HepG2 (cell line): Measurements from ENCODE around the gene TOP2B. TPM values are rescaled to one million over a fixed set of nuclear protein-coding genes. Genes with fewer than 3 reads are reported as not detected.
A peak's percentile ranks its signal among the peaks of the same experiment; 100 is the strongest.

Experiments used
- CBX2 ChIP-seq, 2 experiments: fragments of 200-600 bp in 1 of 2; sonication (generic); formaldehyde crosslinking in 1 of 2; IDR thresholded peaks; 2 replicates each; pipeline versions ENCODE4 v1.7.0 to v1.8.1; 2018 to 2022; ENCODE audit warnings: low read depth in 2 of 2, low read length in 1 of 2, mild to moderate bottlenecking in 1 of 2, missing genetic modification reagents in 1 of 2
- ELF4 ChIP-seq: sonication (generic); formaldehyde crosslinking; IDR thresholded peaks from 2 replicates; pipeline ENCODE4 v1.5.0; 2020; ENCODE audit warnings: missing genetic modification reagents, mild to moderate bottlenecking, moderate library complexity, borderline replicate concordance
- ETS1 ChIP-seq: sonication (generic); formaldehyde crosslinking; IDR thresholded peaks from 2 replicates; pipeline ENCODE4 v1.4.0; 2020; ENCODE audit warnings: missing genetic modification reagents
- JUND ChIP-seq: sonication (generic); formaldehyde crosslinking; IDR thresholded peaks from 2 replicates; pipeline ENCODE4 v1.8.0; 2022; ENCODE audit warnings: mild to moderate bottlenecking, missing genetic modification reagents
- KDM6A ChIP-seq: IDR thresholded peaks from 2 replicates; pipeline ENCODE4 v1.6.1; 2016; ENCODE audit warnings: low read depth
- KLF6 ChIP-seq: IDR thresholded peaks from 2 replicates; pipeline ENCODE4 v1.8.0; 2016; ENCODE audit warnings: missing biosample characterization, missing genetic modification reagents
- KLF9 ChIP-seq: IDR thresholded peaks from 2 replicates; pipeline ENCODE4 v1.6.1; 2016; ENCODE audit warnings: low read depth
- MED1 ChIP-seq: sonication (generic); formaldehyde crosslinking; IDR thresholded peaks from 2 replicates; pipeline ENCODE4 v1.4.0; 2020; ENCODE audit warnings: missing genetic modification reagents
- NFRKB ChIP-seq: fragments of 450-650 bp; IDR thresholded peaks from 2 replicates; pipeline ENCODE4 v1.6.1; 2017
- NFYC ChIP-seq: IDR thresholded peaks from 2 replicates; pipeline ENCODE4 v1.6.1; 2016; ENCODE audit warnings: missing genetic modification reagents, missing compliant biosample characterization
- PBX2 ChIP-seq: IDR thresholded peaks from 2 replicates; pipeline ENCODE4 v1.6.1; 2016; ENCODE audit warnings: control low read depth
- PITX1 ChIP-seq: sonication (generic); formaldehyde crosslinking; IDR thresholded peaks from 2 replicates; pipeline ENCODE4 v1.5.1; 2020; ENCODE audit warnings: mild to moderate bottlenecking, missing genetic modification reagents
- SNAPC4 ChIP-seq: sonication (generic); formaldehyde crosslinking; IDR thresholded peaks from 2 replicates; pipeline ENCODE4 v1.4.0; 2020; ENCODE audit warnings: mild to moderate bottlenecking, missing genetic modification reagents
- TEAD2 ChIP-seq: sonication (generic); formaldehyde crosslinking; IDR thresholded peaks from 2 replicates; pipeline ENCODE4 v1.9.0; 2021; ENCODE audit warnings: missing genetic modification reagents
- ZFP37 ChIP-seq: sonication (generic); formaldehyde crosslinking; IDR thresholded peaks from 2 replicates; pipeline ENCODE4 v1.4.0; 2020; ENCODE audit warnings: missing genetic modification reagents, borderline replicate concordance
- ZNF121 ChIP-seq: sonication (generic); formaldehyde crosslinking; IDR thresholded peaks from 2 replicates; pipeline ENCODE4 v1.5.0; 2020; ENCODE audit warnings: mild to moderate bottlenecking, missing genetic modification reagents
- ZNF296 ChIP-seq: sonication (generic); formaldehyde crosslinking; conservative IDR thresholded peaks from 2 replicates; pipeline ENCODE4 v1.5.0; 2020; ENCODE audit warnings: mild to moderate bottlenecking, missing genetic modification reagents
- ZNF30 ChIP-seq: sonication (generic); formaldehyde crosslinking; IDR thresholded peaks from 2 replicates; pipeline ENCODE4 v1.5.0; 2020; ENCODE audit warnings: mild to moderate bottlenecking, missing genetic modification reagents
- ZNF317 ChIP-seq: sonication (generic); formaldehyde crosslinking; IDR thresholded peaks from 2 replicates; pipeline ENCODE4 v1.5.0; 2020; ENCODE audit warnings: mild to moderate bottlenecking, missing genetic modification reagents
- ZNF513 ChIP-seq: sonication (generic); formaldehyde crosslinking; conservative IDR thresholded peaks from 2 replicates; pipeline ENCODE4 v1.5.0; 2020; ENCODE audit warnings: missing genetic modification reagents
- ZNF768 ChIP-seq: sonication (generic); formaldehyde crosslinking; IDR thresholded peaks from 2 replicates; pipeline ENCODE4 v1.4.0; 2020; ENCODE audit warnings: missing genetic modification reagents
- polyA plus RNA-seq, 8 experiments: library from polyadenylated mRNA; depleted of rRNA in 3 of 8; stranded (reverse) in 7 of 8; unstranded in 1 of 8; fragments of >200 nt; fragmentation: Illumina TruSeq in 4 of 8; extraction: Trizol in 4 of 8; gene quantifications; 2 replicates each; pipeline versions ENCODE4 v1.2.1 to v1.2.3, GENCODE V29; 2011 to 2016; ENCODE audit warnings: low read depth in 4 of 8, missing spikeins in 1 of 8, mixed read lengths in 1 of 8; ENCODE audit not compliant: insufficient read depth in 1 of 8
- total RNA-seq, 5 experiments: library from RNA; depleted of rRNA; stranded (reverse); fragments of >200 nt; fragmentation: Illumina TruSeq; extraction: Trizol; gene quantifications; 2 replicates each; pipeline ENCODE4 v1.2.3, GENCODE V29; 2016; ENCODE audit warnings: low read depth in 1 of 5
- TF ChIP-seq, protein P1 (sequence below): sonication (generic); formaldehyde crosslinking; IDR thresholded peaks from 2 replicates; pipeline ENCODE4 v1.8.1; 2023; ENCODE audit warnings: mild to moderate bottlenecking, missing genetic modification reagents

Gene TOP2B
- total and polyA plus RNA-seq, 2 of the 13 experiments (the other 11 are each of a cell fraction or from before 2014, with no cell fraction given) = 27.6 to 88.1 TPM

DNA sequence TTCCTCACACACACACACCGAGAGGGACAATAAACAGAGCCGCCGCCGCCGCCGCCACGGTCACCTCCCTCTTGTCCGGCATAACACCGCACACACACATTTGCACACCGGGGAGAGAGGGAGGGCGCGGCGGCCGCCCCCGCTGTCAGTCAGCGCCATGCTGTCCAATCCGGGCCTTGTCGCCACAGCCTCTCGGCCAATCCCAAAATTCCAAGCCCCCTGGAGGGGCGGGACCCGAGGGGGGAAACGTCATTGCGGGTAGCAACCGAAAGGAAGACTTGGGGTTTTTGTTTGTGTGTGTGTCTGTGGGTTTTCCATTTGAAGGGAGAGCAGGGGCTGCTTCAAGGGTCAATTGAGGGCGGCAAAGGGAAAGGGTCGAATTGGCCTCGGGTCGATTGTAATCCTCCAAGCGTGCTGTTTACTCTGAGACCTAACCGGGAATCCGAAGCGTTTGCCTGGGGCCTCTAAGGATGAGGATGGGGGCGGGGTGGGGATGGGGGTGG lies at the start of gene TOP2B (continued):
- TF ChIP-seq PITX1 (CRISPR knock-in tag) (0 out of 2 replicates have a peak, but pooled peaks have one; percentile 51), ZNF768 (CRISPR knock-in tag) (no peak), ZNF30 (CRISPR knock-in tag) (no peak), ETS1 (CRISPR knock-in tag) (no peak), SNAPC4 (CRISPR knock-in tag) (no peak), KDM6A (CRISPR knock-in tag) (no peak), NFRKB (no peak), ZFP37 (CRISPR knock-in tag) (no peak), KLF9 (CRISPR knock-in tag) (no peak), ELF4 (CRISPR knock-in tag) (no peak), CBX2 (IDR thresholded peaks at IDR 0.05; ENCODE audit: low read depth, low read length) (no peak), CBX2 (CRISPR knock-in tag; IDR thresholded peaks at IDR 0.05; ENCODE audit: low read depth) (no peak), NFYC (peak; percentile 96), ZNF317 (CRISPR knock-in tag) (no peak), KLF6 (CRISPR knock-in tag) (no peak), TEAD2 (CRISPR knock-in tag) (no peak), PBX2 (peak; percentile 95), ZNF513 (CRISPR knock-in tag) (no peak), ZNF121 (CRISPR knock-in tag) (no peak), ZNF296 (CRISPR knock-in tag) (no peak), MED1 (CRISPR knock-in tag) (peak; percentile 52), JUND (CRISPR knock-in tag) (no peak)
- TF ChIP-seq, protein P1, sequence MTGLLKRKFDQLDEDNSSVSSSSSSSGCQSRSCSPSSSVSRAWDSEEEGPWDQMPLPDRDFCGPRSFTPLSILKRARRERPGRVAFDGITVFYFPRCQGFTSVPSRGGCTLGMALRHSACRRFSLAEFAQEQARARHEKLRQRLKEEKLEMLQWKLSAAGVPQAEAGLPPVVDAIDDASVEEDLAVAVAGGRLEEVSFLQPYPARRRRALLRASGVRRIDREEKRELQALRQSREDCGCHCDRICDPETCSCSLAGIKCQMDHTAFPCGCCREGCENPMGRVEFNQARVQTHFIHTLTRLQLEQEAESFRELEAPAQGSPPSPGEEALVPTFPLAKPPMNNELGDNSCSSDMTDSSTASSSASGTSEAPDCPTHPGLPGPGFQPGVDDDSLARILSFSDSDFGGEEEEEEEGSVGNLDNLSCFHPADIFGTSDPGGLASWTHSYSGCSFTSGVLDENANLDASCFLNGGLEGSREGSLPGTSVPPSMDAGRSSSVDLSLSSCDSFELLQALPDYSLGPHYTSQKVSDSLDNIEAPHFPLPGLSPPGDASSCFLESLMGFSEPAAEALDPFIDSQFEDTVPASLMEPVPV (CRISPR knock-in tag) = no peak
